HepG2 (cell line): ENCODE data around the gene BCAS3. TPM values are rescaled to one million over a fixed set of nuclear protein-coding genes. Genes with fewer than 3 reads are reported as not detected.
A peak's percentile ranks its signal among the peaks of the same experiment; 100 is the strongest.

Experiments used
- BATF2 ChIP-seq: sonication (generic); formaldehyde crosslinking; IDR thresholded peaks from 2 replicates; pipeline ENCODE4 v1.8.0; 2022; ENCODE audit warnings: mild to moderate bottlenecking, missing genetic modification reagents, moderate library complexity
- BCLAF1 ChIP-seq: fragments of 450-650 bp; IDR thresholded peaks from 2 replicates; pipeline ENCODE4 v1.6.1; 2017; ENCODE audit warnings: mild to moderate bottlenecking
- HMGXB3 ChIP-seq: sonication (generic); formaldehyde crosslinking; IDR thresholded peaks from 2 replicates; pipeline ENCODE4 v1.4.0; 2020; ENCODE audit warnings: missing genetic modification reagents, borderline replicate concordance
- KDM4B ChIP-seq: sonication (generic); formaldehyde crosslinking; IDR thresholded peaks from 2 replicates; pipeline ENCODE4 v1.4.0; 2020; ENCODE audit warnings: missing genetic modification reagents
- KDM6A ChIP-seq: IDR thresholded peaks from 2 replicates; pipeline ENCODE4 v1.6.1; 2016; ENCODE audit warnings: low read depth
- PAXIP1 ChIP-seq: sonication (generic); formaldehyde crosslinking; conservative IDR thresholded peaks from 2 replicates; pipeline ENCODE4 v1.4.0; 2020; ENCODE audit warnings: mild to moderate bottlenecking, missing genetic modification reagents, moderate library complexity
- RFX1 ChIP-seq: fragments of 450-650 bp; IDR thresholded peaks from 2 replicates; pipeline ENCODE4 v1.6.1; 2017
- SIX4 ChIP-seq: sonication (generic); formaldehyde crosslinking; IDR thresholded peaks from 2 replicates; pipeline ENCODE4 v1.4.0; 2020; ENCODE audit warnings: missing genetic modification reagents
- TCF12 ChIP-seq, 2 experiments: fragments of 450-650 bp in 1 of 2; sonication (generic) in 1 of 2; formaldehyde crosslinking in 1 of 2; IDR thresholded peaks; 2 replicates each; pipeline versions ENCODE4 v1.6.1 to v1.8.0; 2017 to 2022; ENCODE audit warnings: antibody characterized with exemption in 1 of 2, mild to moderate bottlenecking in 1 of 2, missing genetic modification reagents in 1 of 2, moderate library complexity in 1 of 2
- TFAP4 ChIP-seq: sonication (generic); IDR thresholded peaks from 2 replicates; pipeline ENCODE4 v1.6.1; 2016; ENCODE audit warnings: low read depth, borderline replicate concordance
- ZBTB1 ChIP-seq: sonication (generic); formaldehyde crosslinking; IDR thresholded peaks from 2 replicates; pipeline ENCODE4 v1.4.0; 2020; ENCODE audit warnings: missing genetic modification reagents, borderline replicate concordance
- ZBTB2 ChIP-seq: sonication (generic); formaldehyde crosslinking; IDR thresholded peaks from 2 replicates; pipeline ENCODE4 v1.8.0; 2022; ENCODE audit warnings: low read depth, missing genetic modification reagents
- polyA plus RNA-seq, 8 experiments: library from polyadenylated mRNA; depleted of rRNA in 3 of 8; stranded (reverse) in 7 of 8; unstranded in 1 of 8; fragments of >200 nt; fragmentation: Illumina TruSeq in 4 of 8; extraction: Trizol in 4 of 8; gene quantifications; 2 replicates each; pipeline versions ENCODE4 v1.2.1 to v1.2.3, GENCODE V29; 2011 to 2016; ENCODE audit warnings: low read depth in 4 of 8, missing spikeins in 1 of 8, mixed read lengths in 1 of 8; ENCODE audit not compliant: insufficient read depth in 1 of 8
- total RNA-seq, 5 experiments: library from RNA; depleted of rRNA; stranded (reverse); fragments of >200 nt; fragmentation: Illumina TruSeq; extraction: Trizol; gene quantifications; 2 replicates each; pipeline ENCODE4 v1.2.3, GENCODE V29; 2016; ENCODE audit warnings: low read depth in 1 of 5

The BCAS3 gene
- total and polyA plus RNA-seq, 2 of the 13 experiments (the other 11 are each of a cell fraction or from before 2014, with no cell fraction given) = 10.7 to 11.2 TPM

GRCh38 chr17:61364463-61364846 lies 686.8 kb downstream of the BCAS3 start (continued):
- TF ChIP-seq TFAP4 (no peak), BATF2 (CRISPR knock-in tag) (no peak), BCLAF1 (no peak), ZBTB2 (no peak), HMGXB3 (CRISPR knock-in tag) (no peak), KDM6A (CRISPR knock-in tag) (no peak), TCF12 (IDR thresholded peaks at IDR 0.05) (no peak), TCF12 (CRISPR knock-in tag; IDR thresholded peaks at IDR 0.05) (peak; percentile 9; the same call in 1 of the 2 replicates), PAXIP1 (CRISPR knock-in tag) (no peak), ZBTB1 (CRISPR knock-in tag) (no peak), SIX4 (CRISPR knock-in tag) (no peak), KDM4B (CRISPR knock-in tag) (0 out of 2 replicates have a peak, but pooled peaks have one; percentile 60), RFX1 (no peak)
